ENCODE results near the gene ELAPOR2. TPM values are rescaled to one million over a fixed set of nuclear protein-coding genes. Genes with fewer than 3 reads are reported as not detected.
"Not testable (repeated sequence)": the region's sequence is repeated elsewhere in the genome, so short reads cannot be mapped to it uniquely, and the experiment has no call there.

Gene ELAPOR2
- total RNA-seq, 1 donor from 2014 or later: 4.5 TPM

GRCh38 chr7:87100326-87100725 lies 40.9 kb upstream of the ELAPOR2 start:
- Mint-ChIP-seq H3K4me1 (no peaks in the 10 kb centered on the region), H3K27ac (no peak overlapping the region), H3K4me3 (no peak overlapping the region), H3K27me3 (peaks cover 10% of the 10 kb centered on the region), H3K9me3 (no peaks in the 10 kb centered on the region), H3K36me3 (ENCODE audit: low read depth) (no peaks in the 10 kb centered on the region)
- intact Hi-C loops (cut with micrococcal nuclease): no loop called here
- no peak for TF ChIP-seq CTCF (IDR thresholded peaks at IDR 0.05)
- no peak for ATAC-seq (ENCODE audit: low read depth)
- ChIA-PET POLR2A (no interaction called here), CTCF (no interaction called here)
- DNase-seq: no peak

- H3K27ac Mint-ChIP-seq; ATAC-seq (ENCODE audit: low read depth); H3K9me3 Mint-ChIP-seq; H3K4me1 Mint-ChIP-seq; CTCF ChIA-PET; H3K4me3 Mint-ChIP-seq; DNase-seq; H3K36me3 Mint-ChIP-seq (ENCODE audit: low read depth); intact Hi-C loops (cut with micrococcal nuclease); POLR2A ChIA-PET: not testable (repeated sequence)
- peaks cover 17% of the 10 kb centered on the region for H3K27me3 Mint-ChIP-seq
Observed at GRCh38 chr7:87097375-87097774, 37.9 kb upstream of the ELAPOR2 start.

GRCh38 chr7:87094322-87094721 lies 34.9 kb upstream of the ELAPOR2 start:
- intact Hi-C loops (cut with micrococcal nuclease): no loop called here
- no peak for ATAC-seq (ENCODE audit: low read depth)
- ChIA-PET CTCF (no interaction called here), POLR2A (no interaction called here)
- H3K27ac Mint-ChIP-seq: no peak overlapping the region
- no peak for TF ChIP-seq CTCF (IDR thresholded peaks at IDR 0.05)
- no peaks in the 10 kb centered on the region for H3K4me1 Mint-ChIP-seq
- H3K9me3 Mint-ChIP-seq: no peaks in the 10 kb centered on the region
- H3K36me3 Mint-ChIP-seq (ENCODE audit: low read depth): no peaks in the 10 kb centered on the region
- DNase-seq: no peak
- no peak overlapping the region for H3K4me3 Mint-ChIP-seq
- peaks cover 10% of the 10 kb centered on the region for H3K27me3 Mint-ChIP-seq

GRCh38 chr7:87092568-87093091 lies 33.2 kb upstream of the ELAPOR2 start:
- intact Hi-C loops (cut with micrococcal nuclease): no loop called here
- H3K4me1 Mint-ChIP-seq: no peaks in the 10 kb centered on the region
- H3K4me3 Mint-ChIP-seq: no peak overlapping the region
- ATAC-seq (ENCODE audit: low read depth) (no peak), DNase-seq (no peak)
- H3K27me3 Mint-ChIP-seq: peaks cover 10% of the 10 kb centered on the region
- H3K27ac Mint-ChIP-seq: no peak overlapping the region
- POLR2A ChIA-PET: no interaction called here
- H3K36me3 Mint-ChIP-seq (ENCODE audit: low read depth): no peaks in the 10 kb centered on the region
- TF ChIP-seq CTCF (IDR thresholded peaks at IDR 0.05): no peak
- H3K9me3 Mint-ChIP-seq: no peaks in the 10 kb centered on the region
- CTCF ChIA-PET: no interaction called here

- DNase-seq (no peak), ATAC-seq (ENCODE audit: low read depth) (no peak)
- intact Hi-C loops (cut with micrococcal nuclease): no loop called here
- no peak overlapping the region for H3K4me3 Mint-ChIP-seq
- no peak for TF ChIP-seq CTCF (IDR thresholded peaks at IDR 0.05)
- POLR2A ChIA-PET: no interaction called here
- peaks cover 5% of the 10 kb centered on the region for H3K9me3 Mint-ChIP-seq
- H3K36me3 Mint-ChIP-seq (ENCODE audit: low read depth): no peaks in the 10 kb centered on the region
- H3K27ac Mint-ChIP-seq: no peak overlapping the region
- H3K27me3 Mint-ChIP-seq: peaks cover 14% of the 10 kb centered on the region
- H3K4me1 Mint-ChIP-seq: no peaks in the 10 kb centered on the region
- CTCF ChIA-PET: no interaction called here
Observed at GRCh38 chr7:87091487-87092066, 32.1 kb upstream of the ELAPOR2 start.
